A549 (cell line): ENCODE measurements around the gene SMTNL2.

ENCODE experiments used
- ELK1 ChIP-seq: fragments of 150-350 bp; IDR thresholded peaks from 2 replicates; pipeline ENCODE4 v1.6.1; 2014; ENCODE audit warnings: low read depth, mild to moderate bottlenecking, low read length
- EP300 ChIP-seq, 2 experiments: fragments of >200 bp; sonication (Bioruptor Twin); formaldehyde crosslinking; IDR thresholded peaks; 2 replicates in 1 of 2; 3 replicates in 1 of 2; pipeline ENCODE4 v1.6.1; 2016 to 2017
- ZNF302 ChIP-seq: fragments of 250-450 bp; sonication (Bioruptor Pico); IDR thresholded peaks from 2 replicates; pipeline ENCODE4 v1.9.0; 2021; ENCODE audit warnings: inconsistent platforms, mild to moderate bottlenecking, moderate library complexity

GRCh38 chr17:4626734-4627256, 42.5 kb downstream of the SMTNL2 start:
- TF ChIP-seq ELK1 (no peak), EP300 (IDR thresholded peaks at IDR 0.05) (no peak), ZNF302 (CRISPR knock-in tag) (no peak)
